Motor neuron (in vitro differentiated cells): ENCODE data around the gene PPM1D. TPM values are rescaled to one million over a fixed set of nuclear protein-coding genes. Genes with fewer than 3 reads are reported as not detected.
"Not testable (repeated sequence)": the region's sequence is repeated elsewhere in the genome, so short reads cannot be mapped to it uniquely, and the experiment has no call there.

ENCODE experiments used
- ATAC-seq, 8 experiments: fragments of 200-7000 bp; cut with Tn5 transposase; replicated peaks in 6 of 8; 2 replicates each; pipeline ENCODE4 v1.8.0; 2021; ENCODE audit warnings: mild to moderate bottlenecking in 8 of 8, moderate library complexity in 8 of 8
- H3K27ac ChIP-seq, 2 donors: fragments of 250-450 bp; sonication (Bioruptor Pico); 2 replicates each; pipeline ENCODE4 v1.9.0; 2021; ENCODE audit warnings: antibody characterized with exemption in 2 of 2, mild to moderate bottlenecking in 2 of 2, moderate library complexity in 1 of 2
- H3K4me1 ChIP-seq, 2 donors: fragments of 250-450 bp; sonication (Bioruptor Pico); replicated peaks in 1 of 2; 2 replicates each; pipeline ENCODE4 v1.6.1; 2021; ENCODE audit warnings: antibody characterized with exemption in 2 of 2, mild to moderate bottlenecking in 2 of 2, moderate library complexity in 1 of 2
- H3K4me3 ChIP-seq, 5 donors: fragments of 250-450 bp; sonication (Bioruptor Pico); 2 replicates each; pipeline ENCODE4 v1.9.0; 2021; ENCODE audit warnings: antibody characterized with exemption in 5 of 5, mild to moderate bottlenecking in 5 of 5, moderate library complexity in 4 of 5
- WGBS, 10 experiments: fragments of 450-650 bp; shearing (Covaris generic); methylation state at CpG; one replicate each; pipeline ENCODE4 v1.0.0; 2022; 5-methylcytosine and 5-hydroxymethylcytosine counted together
- in situ Hi-C, 9 experiments: fragments of 400-800 bp; cut with MboI; loops; one replicate each; pipeline ENCODE4 v1.15.0; 2021; ENCODE audit warnings: low sequenced_read_pairs in 9 of 9, low pct_unique_long_range_greater_than_20kb in 2 of 9; ENCODE audit not compliant: unreplicated experiment in 9 of 9
- total RNA-seq, 8 experiments: library from RNA; unstranded; fragments of 300-600 nt; gene quantifications; 2 replicates each; pipeline versions ENCODE4 v1.2.3 to v1.2.4, GENCODE V29; 2022

PPM1D gene
- total RNA-seq, 8 experiments from 2014 or later, result 7.3 to 26.1 (median 15.2) TPM

DNA sequence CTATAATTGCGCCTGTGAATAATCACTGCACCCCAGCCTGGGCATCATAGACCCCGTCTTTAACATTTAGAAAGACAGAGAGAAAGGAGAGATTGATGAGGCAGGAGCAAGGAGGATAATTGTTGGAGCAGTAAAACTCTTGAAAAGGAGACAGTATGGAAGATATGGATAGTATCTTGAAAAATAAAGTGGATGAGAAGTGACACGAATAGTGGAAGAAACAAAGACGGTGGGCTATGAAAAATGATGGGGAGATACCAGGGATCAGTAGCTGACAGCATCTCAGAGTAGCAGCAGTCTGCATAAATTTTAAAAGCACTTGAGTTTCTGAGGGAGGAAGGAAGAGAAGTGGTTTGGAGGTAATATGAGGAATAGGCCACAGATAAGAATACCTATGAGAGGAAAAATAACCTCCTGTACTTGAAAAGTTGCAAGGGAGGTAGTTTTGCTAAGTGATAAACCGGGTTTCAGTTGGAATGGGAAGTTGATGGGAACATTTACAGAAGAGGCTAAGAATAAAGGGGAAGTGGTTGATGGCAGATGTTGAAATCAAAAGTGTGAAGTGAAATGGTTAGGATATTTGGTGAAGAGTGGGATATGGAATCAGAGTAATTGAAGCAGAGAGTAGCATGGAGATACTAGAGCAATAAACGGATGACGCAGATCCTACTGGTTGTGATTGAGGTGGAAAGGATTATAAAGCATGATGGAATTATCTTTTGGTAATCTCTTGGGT lies 1.8 kb upstream of the PPM1D start:
- ATAC-seq, result no peak
- 70 to 100% (median 93%) methylated on average over 2 to 7 of the region's 7 CpGs for WGBS, 10 experiments
- H3K4me1 ChIP-seq, result peaks cover 0 to 11% of the 10 kb centered on the region in 2 donors
- no peak overlapping the region for H3K4me3 ChIP-seq
- H3K27ac ChIP-seq, result no peak overlapping the region
- in situ Hi-C loops, result no loop called here

DNA sequence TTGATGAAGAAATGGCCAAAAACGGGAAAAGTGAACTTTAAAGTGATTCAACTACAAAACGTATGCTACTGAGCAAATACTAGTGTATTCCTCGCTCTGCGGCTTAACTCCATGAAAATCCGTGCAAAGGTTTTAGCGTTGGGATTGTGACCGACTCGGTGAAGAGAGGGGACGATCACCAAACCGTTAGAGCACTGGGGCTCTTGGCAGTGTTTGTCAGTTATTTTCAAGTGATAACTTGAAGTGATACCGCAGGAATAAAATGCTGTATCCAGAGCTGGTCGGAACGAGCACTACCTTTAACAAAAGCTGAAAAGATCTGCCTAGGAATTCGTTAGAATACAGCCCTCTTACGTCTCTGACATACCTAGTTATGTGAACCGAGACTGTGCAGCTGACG lies 773 bp upstream of the PPM1D start:
- ATAC-seq, result no peak
- H3K4me1 ChIP-seq, result peaks cover 2 to 11% of the 10 kb centered on the region in 2 donors
- peak overlapping the region; percentile 78 to 80 for H3K27ac ChIP-seq
- in situ Hi-C loops, result no loop called here
- peak overlapping the region; percentile 57 to 89 (median 76) for H3K4me3 ChIP-seq
- 0 to 5% (median 2%) methylated on average over 5 to 17 of the region's 17 CpGs; no CpG with 5 or more reads in 2 of the 10 experiments for WGBS, 10 experiments

DNA sequence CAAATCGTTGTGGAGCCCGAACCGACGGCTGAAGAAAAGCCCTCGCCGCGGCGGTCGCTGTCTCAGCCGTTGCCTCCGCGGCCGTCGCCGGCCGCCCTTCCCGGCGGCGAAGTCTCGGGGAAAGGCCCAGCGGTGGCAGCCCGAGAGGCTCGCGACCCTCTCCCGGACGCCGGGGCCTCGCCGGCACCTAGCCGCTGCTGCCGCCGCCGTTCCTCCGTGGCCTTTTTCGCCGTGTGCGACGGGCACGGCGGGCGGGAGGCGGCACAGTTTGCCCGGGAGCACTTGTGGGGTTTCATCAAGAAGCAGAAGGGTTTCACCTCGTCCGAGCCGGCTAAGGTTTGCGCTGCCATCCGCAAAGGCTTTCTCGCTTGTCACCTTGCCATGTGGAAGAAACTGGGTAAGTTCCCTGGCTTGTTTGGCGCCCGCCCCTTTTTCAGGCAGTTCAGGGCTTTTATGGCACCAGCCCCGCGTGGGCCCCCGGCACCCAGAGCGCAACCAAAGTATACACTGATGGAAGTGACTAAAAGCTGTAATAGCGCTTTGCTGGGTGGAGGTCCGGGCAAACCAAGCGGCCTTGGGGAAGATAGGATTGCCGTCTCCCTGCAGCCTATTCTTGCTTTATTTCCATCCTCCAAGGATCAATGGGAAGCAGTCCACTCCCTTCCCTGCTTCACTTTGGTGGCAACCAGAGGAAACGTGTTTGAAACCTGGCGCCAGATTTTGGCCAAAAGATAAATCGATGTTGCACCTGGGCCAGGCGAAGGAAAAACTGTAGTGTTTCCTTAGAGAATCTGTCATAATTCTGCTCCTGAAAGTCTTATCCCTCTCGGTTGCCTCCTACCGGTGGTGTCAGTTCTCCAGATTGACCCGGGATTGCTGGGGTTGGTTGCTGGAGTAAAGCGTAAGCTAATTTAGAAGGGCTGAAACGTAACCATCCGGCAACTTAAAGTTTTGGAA lies 775 bp downstream of the PPM1D start:
- Histone ChIP-seq H3K4me3 (peak overlapping the region; percentile 57 to 89 (median 76)), H3K27ac (peak overlapping the region; percentile 81 to 84), H3K4me1 (peaks cover 2 to 11% of the 10 kb centered on the region in 2 donors)
- in situ Hi-C loops, result no loop called here
- ATAC-seq, result peak in 7 of 8 experiments; percentile 2 to 18 (median 9)
- WGBS, 10 experiments, result 0 to 4% (median 0%) methylated on average over 3 to 28 of the region's 69 CpGs; no CpG with 5 or more reads in 1 of the 10 experiments

DNA sequence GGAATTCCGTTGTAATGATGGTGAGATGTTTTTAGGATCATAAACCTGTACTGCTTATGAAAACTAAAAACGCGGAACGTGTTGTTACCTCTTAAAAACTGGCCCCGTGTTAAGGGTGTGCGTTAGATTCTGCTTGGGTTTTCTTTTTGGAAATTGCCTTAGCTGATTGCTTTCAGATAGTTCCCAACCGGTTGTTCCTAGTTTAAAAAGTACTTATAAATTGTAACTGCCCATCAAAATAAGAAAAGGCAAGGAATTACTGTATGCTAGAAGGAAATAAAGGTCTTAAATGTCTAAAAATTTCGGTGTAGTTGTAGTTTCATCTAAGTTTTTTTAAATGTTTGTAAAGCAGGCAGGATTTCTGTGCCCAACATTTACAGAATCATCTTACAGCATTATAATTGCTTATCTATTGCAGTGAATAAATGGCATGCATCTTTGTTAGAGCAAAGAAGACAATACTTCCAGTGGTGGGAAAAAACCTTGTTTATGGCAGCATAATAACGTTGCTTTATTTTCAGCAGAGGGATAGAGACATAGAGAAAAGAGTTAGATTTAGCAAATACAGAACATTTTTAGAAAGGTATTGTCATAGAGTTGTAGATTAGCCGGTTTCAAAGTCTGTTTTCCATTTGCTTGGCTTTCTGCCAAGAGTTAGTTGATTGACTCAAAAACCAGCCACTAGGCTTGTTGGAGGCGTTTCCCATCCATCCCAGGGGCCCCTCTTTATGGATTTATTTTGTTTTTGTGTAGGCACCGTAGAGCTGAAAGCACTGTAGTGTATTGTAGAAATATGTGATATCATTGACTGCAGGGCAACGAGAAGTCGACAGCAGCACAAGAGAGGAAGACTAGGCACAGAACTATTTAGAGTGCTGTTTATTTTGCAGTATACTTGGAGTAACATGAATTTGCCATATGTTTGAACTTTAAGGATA lies 1.7 kb downstream of the PPM1D start:
- peak overlapping the region; percentile 57 to 89 (median 76) for H3K4me3 ChIP-seq
- ATAC-seq, result peak; percentile 3 to 33 (median 18)
- peaks cover 2 to 11% of the 10 kb centered on the region in 2 donors for H3K4me1 ChIP-seq
- 0 to 4% (median 0%) methylated on average over 2 to 13 of the region's 14 CpGs; no CpG with 5 or more reads in 1 of the 10 experiments for WGBS, 10 experiments
- H3K27ac ChIP-seq, result no peak overlapping the region
- in situ Hi-C loops, result no loop called here

DNA sequence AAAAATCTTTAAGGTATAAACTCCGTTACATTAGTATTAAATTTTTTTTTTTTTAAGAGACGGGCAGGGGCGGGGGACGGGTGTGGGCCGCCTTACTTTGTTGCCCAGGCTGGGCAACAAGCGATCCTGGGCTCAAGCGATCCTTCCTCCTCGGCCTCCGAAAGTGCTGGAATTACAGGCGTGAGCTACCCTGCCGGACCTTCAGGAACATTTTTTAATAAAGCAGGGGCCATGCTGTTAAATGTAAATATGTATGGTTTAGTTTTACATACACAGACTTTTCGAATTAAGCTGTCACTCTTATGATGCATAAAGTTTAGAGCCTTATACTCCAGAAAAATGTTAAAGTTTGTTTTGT lies 2.4 kb downstream of the PPM1D start:
- 0 to 6% (median 0%) methylated on average over 4 to 11 of the region's 12 CpGs; no CpG with 5 or more reads in 2 of the 10 experiments for WGBS, 10 experiments
- no peak overlapping the region for H3K27ac ChIP-seq
- H3K4me1 ChIP-seq, result peaks cover 2 to 11% of the 10 kb centered on the region in 2 donors
- ATAC-seq, result peak in 1 of 8 experiments; percentile 0
- peak overlapping the region; percentile 57 to 89 (median 76) for H3K4me3 ChIP-seq
- in situ Hi-C loops, result no loop called here

DNA sequence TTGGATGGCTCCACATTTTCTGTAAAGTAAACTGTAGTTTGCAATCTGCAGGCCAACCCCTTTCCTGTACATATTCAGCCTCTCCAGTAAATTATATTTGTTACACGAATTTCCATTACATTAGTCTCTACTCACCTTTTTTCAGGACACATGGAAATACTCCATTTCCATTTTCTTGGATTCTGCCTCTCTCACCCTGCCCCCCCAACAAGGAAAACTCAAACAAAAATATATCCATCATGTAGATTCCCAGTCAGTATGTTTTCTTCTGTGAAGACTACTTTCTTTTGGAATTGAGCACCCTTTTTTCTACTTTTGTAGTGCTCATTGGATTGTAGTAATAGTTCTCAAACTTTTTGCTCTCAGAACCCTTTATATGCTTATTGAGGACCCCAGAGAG lies 2.9 kb downstream of the PPM1D start:
- Histone ChIP-seq H3K4me3 (peak overlapping the region; percentile 57 to 89 (median 76)), H3K27ac (no peak overlapping the region), H3K4me1 (peaks cover 2 to 11% of the 10 kb centered on the region in 2 donors)
- in situ Hi-C loops, result no loop called here
- 0 to 11% (median 0%) methylated on average over 1 of the region's 1 CpG; no CpG with 5 or more reads in 2 of the 10 experiments for WGBS, 10 experiments
- ATAC-seq, result no peak

DNA sequence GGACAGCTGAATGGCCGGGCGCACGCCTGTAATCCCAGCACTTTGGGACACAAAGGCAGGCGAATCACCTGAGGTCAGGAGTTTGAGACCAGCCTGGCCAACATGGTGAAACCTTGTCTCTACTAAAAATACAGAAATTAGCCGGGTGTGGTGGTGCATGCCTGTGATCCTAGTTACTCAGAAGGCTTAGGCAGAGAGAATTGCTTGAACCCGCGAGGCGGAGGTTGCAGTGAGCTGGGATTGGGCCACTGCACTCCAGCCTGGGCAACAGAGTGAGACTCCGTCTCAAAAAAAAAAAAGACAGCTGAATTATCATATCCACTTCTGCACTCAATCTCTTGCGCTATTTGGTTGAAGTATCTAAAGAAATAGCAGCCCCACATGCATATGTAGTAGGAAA lies 3.5 kb downstream of the PPM1D start:
- ATAC-seq, in situ Hi-C loops, H3K4me1 ChIP-seq, H3K27ac ChIP-seq: not testable (repeated sequence)
- WGBS, 10 experiments, result 51 to 100% (median 97%) methylated on average over 1 to 9 of the region's 10 CpGs; no CpG with 5 or more reads in 1 of the 10 experiments
- peak overlapping the region in 3 of 5 donors; percentile 3 to 76 (median 70) for H3K4me3 ChIP-seq

DNA sequence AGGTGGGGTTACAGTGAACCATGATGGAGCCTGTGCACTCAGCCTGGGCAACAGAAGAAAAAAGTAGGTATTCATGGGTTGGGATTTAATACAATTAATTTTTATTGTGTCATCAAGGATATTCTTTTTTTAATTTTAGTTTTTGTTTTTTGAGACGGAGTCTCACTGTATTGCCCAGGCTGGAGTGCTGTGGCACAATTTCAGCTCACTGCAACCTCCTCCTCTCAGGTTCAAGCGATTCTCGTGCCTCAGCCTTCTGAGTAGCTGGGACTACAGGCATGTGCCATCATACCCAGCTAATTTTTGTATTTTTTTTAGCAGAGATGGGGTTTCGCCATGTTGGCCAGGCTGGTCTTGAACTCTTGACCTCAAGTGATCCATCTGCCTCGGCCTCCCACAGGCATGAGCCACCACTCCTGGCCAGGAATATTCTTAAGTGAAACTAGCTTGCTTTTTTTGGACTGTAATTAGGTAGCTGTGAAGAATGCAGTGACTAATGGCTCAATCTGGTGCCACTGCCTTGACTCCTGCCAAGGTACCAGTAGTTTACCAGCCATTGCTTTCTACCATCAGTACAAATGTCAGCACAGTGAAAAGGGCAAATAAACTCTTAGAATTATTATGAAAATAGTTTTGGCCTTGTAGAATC lies 4.8 kb downstream of the PPM1D start:
- H3K4me3 ChIP-seq, result no peak overlapping the region
- in situ Hi-C loops, result no loop called here
- ATAC-seq, result no peak
- peaks cover 2 to 4% of the 10 kb centered on the region in 2 donors for H3K4me1 ChIP-seq
- WGBS, 10 experiments, result 60 to 100% (median 97%) methylated on average over 3 to 5 of the region's 5 CpGs
- H3K27ac ChIP-seq, result no peak overlapping the region

DNA sequence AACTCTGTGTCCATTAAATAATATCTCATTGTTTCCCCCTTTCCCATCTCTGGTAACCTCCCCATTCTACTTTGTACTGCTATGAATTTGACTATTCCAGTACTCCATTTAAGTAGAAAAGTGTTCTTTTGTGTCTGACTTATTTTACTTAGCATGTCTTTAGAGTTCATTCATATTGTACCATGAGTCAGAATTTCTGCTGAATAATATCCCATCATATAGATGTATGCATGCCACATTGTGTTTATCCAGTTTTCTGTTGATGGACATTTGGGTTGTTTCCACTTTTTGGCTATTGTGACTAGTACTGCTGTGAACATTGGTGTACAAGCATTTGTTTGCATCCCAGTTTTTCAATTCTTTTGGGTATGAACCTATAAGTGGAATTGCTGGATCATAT lies 6.0 kb downstream of the PPM1D start:
- in situ Hi-C loops, result no loop called here
- ATAC-seq, result peak in 1 of 8 experiments; percentile 4
- Histone ChIP-seq H3K27ac (no peak overlapping the region), H3K4me3 (no peak overlapping the region), H3K4me1 (peaks cover 2 to 4% of the 10 kb centered on the region in 2 donors)

DNA sequence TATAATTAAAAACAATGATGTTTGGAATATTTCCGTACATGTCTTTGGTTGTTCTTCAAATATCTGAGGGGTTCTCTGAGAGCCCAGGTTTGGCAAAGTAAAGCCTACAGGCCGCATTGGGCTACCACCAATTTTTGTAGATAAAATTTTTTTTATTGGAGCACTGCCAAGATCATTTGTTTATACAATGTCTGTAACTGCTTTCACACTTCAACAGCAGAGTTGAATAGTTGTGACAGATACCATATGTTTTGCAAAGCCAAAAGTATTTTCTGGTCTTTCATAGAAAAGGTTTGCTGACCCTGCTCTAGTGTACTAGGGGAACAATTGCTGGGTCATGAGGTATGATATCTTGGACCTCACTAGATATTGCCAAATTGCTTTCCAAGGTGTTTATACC lies 10.5 kb downstream of the PPM1D start:
- Histone ChIP-seq H3K4me1 (no peaks in the 10 kb centered on the region), H3K27ac (no peak overlapping the region)

DNA sequence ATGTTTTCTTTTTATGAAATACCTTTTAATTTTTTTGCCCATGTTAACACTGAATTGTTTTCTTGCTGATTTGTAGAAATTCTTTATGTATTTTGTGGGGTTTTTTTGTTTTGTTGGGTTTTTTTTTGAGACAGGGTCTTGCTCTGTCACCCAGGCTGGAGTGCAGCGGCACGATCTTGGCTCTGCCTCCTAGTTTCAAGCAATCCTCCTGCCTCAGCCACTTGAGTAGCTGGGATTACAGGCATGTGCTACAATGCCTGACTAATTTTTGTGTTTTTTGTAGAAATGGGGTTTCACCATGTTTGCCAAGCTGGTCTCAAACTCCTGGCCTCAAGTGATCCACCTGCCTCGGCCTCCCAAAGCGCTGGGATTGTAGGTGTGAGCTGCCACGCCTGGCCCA lies 11.3 kb downstream of the PPM1D start:
- in situ Hi-C loops, H3K4me3 ChIP-seq, ATAC-seq, H3K27ac ChIP-seq, H3K4me1 ChIP-seq: not testable (repeated sequence)
- WGBS, 10 experiments, result 87 to 100% (median 96%) methylated on average over 1 to 5 of the region's 5 CpGs; no CpG with 5 or more reads in 1 of the 10 experiments

More for the DNA sequence above, 10.5 kb downstream of the PPM1D start:
- in situ Hi-C loops, result no loop called here
- WGBS, 10 experiments, result 84 to 100% (median 100%) methylated on average over 1 to 2 of the region's 2 CpGs; no CpG with 5 or more reads in 1 of the 10 experiments
- no peak overlapping the region for H3K4me3 ChIP-seq
- no peak for ATAC-seq

DNA sequence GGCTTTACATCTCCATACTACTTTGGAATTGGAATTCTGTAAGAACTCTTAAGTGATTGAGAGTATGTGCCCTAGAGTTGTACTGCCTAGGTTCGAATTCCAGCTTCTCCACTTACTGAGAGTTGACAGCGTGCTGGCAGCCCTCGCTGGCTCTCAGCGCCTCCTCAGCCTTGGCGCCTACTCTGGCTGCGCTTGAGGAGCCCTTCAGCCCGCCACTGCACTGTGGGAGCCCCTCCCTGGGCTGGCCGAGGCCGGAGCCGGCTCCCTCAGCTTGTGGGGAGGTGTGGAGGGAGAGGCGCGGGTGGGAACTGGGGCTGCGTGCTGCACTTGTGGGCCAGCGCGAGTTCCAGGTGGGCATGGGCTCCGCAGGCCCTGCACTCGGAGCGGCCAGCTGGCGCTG lies 13.3 kb downstream of the PPM1D start:
- Histone ChIP-seq H3K27ac (no peak overlapping the region), H3K4me1 (no peaks in the 10 kb centered on the region), H3K4me3 (no peak overlapping the region)
- ATAC-seq, result no peak
- in situ Hi-C loops, result no loop called here
- 88 to 100% (median 95%) methylated on average over 1 to 7 of the region's 19 CpGs; no CpG with 5 or more reads in 3 of the 10 experiments for WGBS, 10 experiments
